Mucosa of descending colon (tissue), 3 donors: ENCODE data around the gene MAB21L4. TPM values are rescaled to one million over a fixed set of nuclear protein-coding genes. Genes with fewer than 3 reads are reported as not detected.

Experiments
- ATAC-seq: fragments of 200-7000 bp; cut with Tn5 transposase; one replicate; pipeline ENCODE4 v1.9.1; 2020; ENCODE audit warnings: mild to moderate bottlenecking, moderate library complexity
- DNase-seq, 3 donors: peaks; one replicate each; pipeline ENCODE4 v3.0.0-alpha.2; 2020
- H3K36me3 ChIP-seq: fragments of 200-600 bp; one replicate; pipeline ENCODE4 v1.8.0; 2021; ENCODE audit warnings: low read depth, mild to moderate bottlenecking
- H3K4me1 ChIP-seq: fragments of 200-600 bp; one replicate; pipeline ENCODE4 v1.8.0; 2021; ENCODE audit warnings: low read depth, mild to moderate bottlenecking
- H3K4me3 ChIP-seq: fragments of 200-600 bp; one replicate; pipeline ENCODE4 v1.8.0; 2021; ENCODE audit warnings: mild to moderate bottlenecking
- H3K9me3 ChIP-seq: fragments of 200-600 bp; one replicate; pipeline ENCODE4 v1.8.0; 2021; ENCODE audit warnings: mild to moderate bottlenecking
- CTCF ChIP-seq: fragments of 200-600 bp; IDR thresholded peaks from one replicate; pipeline ENCODE4 v1.8.0; 2022; ENCODE audit warnings: antibody characterized with exemption, mild to moderate bottlenecking
- intact Hi-C, 2 donors: fragments of 100-400 bp; cut with DNase I in 1 of 2; cut with micrococcal nuclease in 1 of 2; formaldehyde crosslinking; loops; one replicate each; pipeline versions ENCODE4 v1.11.0 to v1.11.1; 2022; cut with DNase I, micrococcal nuclease
- total RNA-seq, 3 donors: library from RNA; stranded (reverse); fragmentation: NEBNext Ultra II Directional in 2 of 3; extraction: Animal tissue kit (Norgen Biotek cat#: 25700) in 2 of 3; gene quantifications; one replicate each; pipeline versions ENCODE4 v1.2.1 to v1.2.4, GENCODE V29; 2021 to 2023
- donor health status: DM: no; HTN: no; CAD: no; lungs with moderate emphysema.
- donor health status: DM: no; HTN: no; CAD: no.
- donor health status: DM: no; HTN: yes; CAD: no.

The MAB21L4 gene
- total RNA-seq, 3 donors from 2014 or later = 3.3 to 13.2 (median 8.1) TPM

GRCh38 chr2:240925568-240926515, 29.9 kb upstream of the MAB21L4 start:
- intact Hi-C loops = no loop called here
- DNase-seq = peak in 1 of 3 donors; percentile 45
- no peaks in the 10 kb centered on the region for H3K4me1 ChIP-seq
- H3K36me3 ChIP-seq = no peaks in the 10 kb centered on the region
- peak; percentile 32 for ATAC-seq
- no peaks in the 10 kb centered on the region for H3K9me3 ChIP-seq
- no peak for TF ChIP-seq CTCF
- no peak overlapping the region for H3K4me3 ChIP-seq

DNA sequence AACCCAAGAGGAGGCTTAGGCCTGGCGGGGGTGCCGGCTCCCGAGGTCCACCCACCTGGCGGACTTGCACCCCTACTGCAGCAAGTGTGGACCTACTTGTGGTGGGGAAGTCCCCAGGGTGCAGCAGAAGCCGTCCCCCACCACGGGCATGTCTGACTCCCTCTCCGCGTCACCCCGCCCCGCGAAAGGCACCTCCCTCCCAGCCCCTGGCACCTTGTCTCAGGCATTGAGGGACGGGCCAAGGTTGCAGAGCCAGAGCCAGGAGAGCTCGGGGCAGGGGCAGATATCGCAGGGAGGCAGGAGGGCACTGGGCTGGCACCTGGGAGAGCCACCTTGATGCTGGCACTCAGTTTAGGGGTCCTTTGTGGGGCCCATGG, 29.2 kb upstream of the MAB21L4 start:
- ATAC-seq = no peak

DNA sequence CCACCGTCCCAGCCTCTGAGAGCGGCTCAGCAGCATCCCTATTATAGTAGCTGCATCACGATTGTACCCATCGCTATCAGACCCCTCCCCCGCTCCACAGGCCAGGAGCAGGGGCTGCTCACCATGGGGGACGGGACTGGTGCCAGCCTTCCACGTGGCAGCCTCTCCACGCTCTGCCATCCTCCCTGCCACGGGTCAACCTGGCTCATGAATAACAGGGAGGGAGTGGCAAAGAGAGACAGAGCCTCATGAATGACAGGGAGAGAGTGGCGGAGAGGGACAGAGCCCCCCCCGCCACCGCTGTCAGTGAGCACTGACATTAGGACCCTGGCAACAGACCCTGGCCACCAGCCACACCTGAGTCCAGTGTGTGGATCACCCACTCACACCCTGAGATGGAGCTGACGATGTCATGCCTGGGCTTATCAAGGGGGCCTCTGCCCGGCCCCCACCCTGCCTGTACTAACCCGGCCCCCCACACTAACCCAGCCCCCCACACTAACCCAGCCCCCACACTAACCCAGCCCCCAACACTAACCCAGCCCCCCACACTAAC, 27.1 kb upstream of the MAB21L4 start:
- intact Hi-C loops = no loop called here
- Histone ChIP-seq H3K9me3 (no peaks in the 10 kb centered on the region), H3K4me3 (no peak overlapping the region), H3K36me3 (no peaks in the 10 kb centered on the region), H3K4me1 (no peaks in the 10 kb centered on the region)
- TF ChIP-seq CTCF = no peak
- DNase-seq = peak in 1 of 3 donors; percentile 24
- no peak for ATAC-seq

More for the DNA sequence above, 29.2 kb upstream of the MAB21L4 start:
- peak in 1 of 3 donors; percentile 14 for DNase-seq
- no peaks in the 10 kb centered on the region for H3K9me3 ChIP-seq
- no peak overlapping the region for H3K4me3 ChIP-seq
- intact Hi-C loops = no loop called here
- H3K4me1 ChIP-seq = no peaks in the 10 kb centered on the region
- no peak for TF ChIP-seq CTCF
- H3K36me3 ChIP-seq = no peaks in the 10 kb centered on the region

DNA sequence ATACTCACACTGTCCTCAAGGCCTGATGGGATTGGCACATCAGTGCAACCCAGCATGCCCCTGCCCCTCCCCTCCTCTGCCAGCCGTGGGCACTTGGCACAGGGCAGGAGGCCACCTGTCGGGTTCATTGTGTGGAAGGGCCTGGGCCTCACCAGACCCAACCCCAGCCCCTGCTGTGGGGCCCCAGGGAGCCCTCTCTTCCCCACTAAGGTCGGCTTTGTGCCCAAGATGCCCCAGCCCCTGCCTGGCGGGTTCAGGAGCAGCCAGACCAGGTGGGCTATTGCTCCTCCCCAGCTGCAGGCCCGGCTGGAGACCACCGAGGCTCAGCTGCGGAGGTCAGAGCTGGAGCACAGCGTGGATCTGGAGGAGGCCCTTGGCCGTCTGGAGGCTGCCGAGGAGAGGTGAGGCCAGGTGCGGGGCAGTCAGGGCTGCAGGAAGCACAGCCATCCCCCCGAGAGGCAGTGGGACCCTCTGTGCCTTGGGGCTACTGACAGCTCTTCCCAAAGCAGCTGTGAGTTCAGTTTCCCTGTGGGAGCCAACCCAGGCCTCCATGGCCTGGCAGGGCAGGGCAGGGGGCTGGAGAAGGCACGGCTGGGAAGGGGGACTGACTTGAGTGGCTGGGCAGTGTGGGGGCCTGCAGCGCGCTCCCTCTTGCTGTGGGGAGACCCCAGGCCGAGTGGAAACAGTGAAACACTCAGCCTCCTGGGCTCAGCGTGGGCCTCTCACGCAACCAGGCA, 26.5 kb upstream of the MAB21L4 start:
- no peak for ATAC-seq
- intact Hi-C loops = no loop called here
- DNase-seq = peak in 2 of 3 donors; percentile 1 to 43
- no peaks in the 10 kb centered on the region for H3K36me3 ChIP-seq
- no peaks in the 10 kb centered on the region for H3K4me1 ChIP-seq
- no peaks in the 10 kb centered on the region for H3K9me3 ChIP-seq
- H3K4me3 ChIP-seq = no peak overlapping the region
- TF ChIP-seq CTCF = no peak

- ATAC-seq (no peak), DNase-seq (no peak)
- H3K4me3 ChIP-seq = no peak overlapping the region
- no peaks in the 10 kb centered on the region for H3K36me3 ChIP-seq
- no peaks in the 10 kb centered on the region for H3K9me3 ChIP-seq
- H3K4me1 ChIP-seq = no peaks in the 10 kb centered on the region
- intact Hi-C loops = no loop called here
- TF ChIP-seq CTCF = no peak
Measured at GRCh38 chr2:240921995-240922244, 26.0 kb upstream of the MAB21L4 start.
